Activated T-helper 1 cell treated with Interleukin-2 at 50 U/mL for 16 hours (primary cell): ENCODE measurements around the gene ZNF597.

ENCODE experiments used
- DNase-seq: peaks from one replicate; pipeline ENCODE4 v3.0.0-alpha.2; 2020; ENCODE audit warnings: low read depth

The ZNF597 gene

GRCh38 chr16:3454631-3455147, 11.4 kb upstream of the ZNF597 start:
- no peak for DNase-seq

- no peak for DNase-seq
Observed at GRCh38 chr16:3454093-3454492, 10.8 kb upstream of the ZNF597 start.

GRCh38 chr16:3444032-3444388, 706 bp upstream of the ZNF597 start:
- DNase-seq = no peak

GRCh38 chr16:3439637-3440036, 3.7 kb downstream of the ZNF597 start:
- DNase-seq = no peak

GRCh38 chr16:3434373-3434772, 8.9 kb downstream of the ZNF597 start:
- DNase-seq = no peak

GRCh38 chr16:3431779-3432219, 11.5 kb downstream of the ZNF597 start:
- peak; percentile 23 for DNase-seq

GRCh38 chr16:3413730-3414379, 29.4 kb downstream of the ZNF597 start:
- DNase-seq = no peak

GRCh38 chr16:3408561-3409197, 34.6 kb downstream of the ZNF597 start:
- no peak for DNase-seq

GRCh38 chr16:3401719-3402397, 41.4 kb downstream of the ZNF597 start:
- DNase-seq = no peak

GRCh38 chr16:3400779-3401688, 42.3 kb downstream of the ZNF597 start, which contains the start of the genes ZNF174 and ZSCAN32:
Gene ZNF174, plus strand, starts transcription at chr16:3401215. Its CDS starts 790 bp downstream, at chr16:3402005.
Gene ZSCAN32, minus strand, starts transcription at chr16:3401004. Its CDS starts 3,447 bp downstream, at chr16:3397557.
- peak; percentile 97 for DNase-seq

GRCh38 chr16:3400446-3400778, 42.9 kb downstream of the ZNF597 start:
- DNase-seq = no peak

- DNase-seq = no peak
Observed at GRCh38 chr16:3389663-3390338, 53.5 kb downstream of the ZNF597 start.

GRCh38 chr16:3388325-3388724, 55.0 kb downstream of the ZNF597 start:
- no peak for DNase-seq

- DNase-seq = no peak
Observed at GRCh38 chr16:3383045-3383448, 60.3 kb downstream of the ZNF597 start.
